Activated naive CD4-positive, alpha-beta T cell treated with Interleukin-2 at 50 U/mL for 16 hours (primary cell): Measurements from ENCODE around the gene NAP1L5.

Experiments used
- DNase-seq: peaks from one replicate; pipeline ENCODE4 v3.0.0-alpha.2; 2020

Gene NAP1L5

GRCh38 chr4:88722276-88722780 lies 24.7 kb upstream of the NAP1L5 start:
- DNase-seq = no peak

GRCh38 chr4:88720451-88721428 lies 23.1 kb upstream of the NAP1L5 start:
- no peak for DNase-seq

GRCh38 chr4:88719381-88719780 lies 21.8 kb upstream of the NAP1L5 start:
- DNase-seq = no peak

- no peak for DNase-seq
Measured at GRCh38 chr4:88718098-88718497, 20.5 kb upstream of the NAP1L5 start.

- no peak for DNase-seq
Measured at GRCh38 chr4:88713782-88714181, 16.2 kb upstream of the NAP1L5 start.

- no peak for DNase-seq
Measured at GRCh38 chr4:88709989-88710388, 12.4 kb upstream of the NAP1L5 start.

GRCh38 chr4:88706574-88706973 lies 8.9 kb upstream of the NAP1L5 start:
- DNase-seq = no peak

GRCh38 chr4:88705805-88706492 lies 8.3 kb upstream of the NAP1L5 start:
- no peak for DNase-seq

- DNase-seq = no peak
Measured at GRCh38 chr4:88705223-88705622, 7.6 kb upstream of the NAP1L5 start.

GRCh38 chr4:88702782-88703181 lies 5.2 kb upstream of the NAP1L5 start:
- no peak for DNase-seq

- DNase-seq = no peak
Measured at GRCh38 chr4:88698519-88698918, 890 bp upstream of the NAP1L5 start.

- DNase-seq = peak; percentile 11
Measured at GRCh38 chr4:88697141-88697540, 488 bp downstream of the NAP1L5 start.

GRCh38 chr4:88696630-88697029 lies 999 bp downstream of the NAP1L5 start:
- DNase-seq = no peak

- DNase-seq = no peak
Measured at GRCh38 chr4:88693792-88694191, 3.8 kb downstream of the NAP1L5 start.

- DNase-seq = no peak
Measured at GRCh38 chr4:88690355-88690754, 7.3 kb downstream of the NAP1L5 start.

- DNase-seq = no peak
Measured at GRCh38 chr4:88681209-88681608, 16.4 kb downstream of the NAP1L5 start.

GRCh38 chr4:88675543-88675942 lies 22.1 kb downstream of the NAP1L5 start:
- DNase-seq = no peak

- no peak for DNase-seq
Measured at GRCh38 chr4:88674979-88675378, 22.6 kb downstream of the NAP1L5 start.

- no peak for DNase-seq
Measured at GRCh38 chr4:88674565-88674964, 23.1 kb downstream of the NAP1L5 start.

- no peak for DNase-seq
Measured at GRCh38 chr4:88673886-88674285, 23.7 kb downstream of the NAP1L5 start.

GRCh38 chr4:88672987-88673386 lies 24.6 kb downstream of the NAP1L5 start:
- peak; percentile 21 for DNase-seq

GRCh38 chr4:88661739-88662138 lies 35.9 kb downstream of the NAP1L5 start:
- no peak for DNase-seq

GRCh38 chr4:88660446-88661294 lies 37.0 kb downstream of the NAP1L5 start:
- DNase-seq = no peak
